Ishikawa (cell line): Measurements from ENCODE around the gene PDYN.

Experiments
- CEBPB ChIP-seq: IDR thresholded peaks from 2 replicates; pipeline ENCODE4 v1.6.1; 2012
- CREB1 ChIP-seq: IDR thresholded peaks from 2 replicates; pipeline ENCODE4 v1.6.1; 2012; ENCODE audit warnings: low read depth
- EGR1 ChIP-seq: IDR thresholded peaks from 2 replicates; pipeline ENCODE4 v1.6.1; 2012
- EP300 ChIP-seq: IDR thresholded peaks from 2 replicates; pipeline ENCODE4 v1.6.1; 2012; ENCODE audit warnings: borderline replicate concordance
- FOXM1 ChIP-seq: IDR thresholded peaks from 2 replicates; pipeline ENCODE4 v1.6.1; 2012; ENCODE audit warnings: low read depth, borderline replicate concordance
- MAX ChIP-seq: IDR thresholded peaks from 2 replicates; pipeline ENCODE4 v1.6.1; 2012
- NFIC ChIP-seq: IDR thresholded peaks from 2 replicates; pipeline ENCODE4 v1.6.1; 2012
- RAD21 ChIP-seq: IDR thresholded peaks from 2 replicates; pipeline ENCODE4 v1.6.1; 2012; ENCODE audit warnings: low read depth
- REST ChIP-seq: IDR thresholded peaks from 2 replicates; pipeline ENCODE4 v1.6.1; 2012; ENCODE audit warnings: low read depth, mild to moderate bottlenecking
- TAF1 ChIP-seq: IDR thresholded peaks from 2 replicates; pipeline ENCODE4 v1.6.1; 2012; ENCODE audit warnings: low read depth, mild to moderate bottlenecking
- TCF12 ChIP-seq: IDR thresholded peaks from 2 replicates; pipeline ENCODE4 v1.6.1; 2012; ENCODE audit warnings: low read depth
- TEAD4 ChIP-seq: IDR thresholded peaks from 2 replicates; pipeline ENCODE4 v1.6.1; 2012
- USF1 ChIP-seq: IDR thresholded peaks from 2 replicates; pipeline ENCODE4 v1.6.1; 2012
- YY1 ChIP-seq: IDR thresholded peaks from 2 replicates; pipeline ENCODE4 v1.6.1; 2012; ENCODE audit warnings: low read depth
- ZBTB7A ChIP-seq: IDR thresholded peaks from 2 replicates; pipeline ENCODE4 v1.6.1; 2012; ENCODE audit warnings: low read depth

The PDYN gene

GRCh38 chr20:2001119-2001518 lies 7.3 kb upstream of the PDYN start:
- TF ChIP-seq TCF12 (no peak), MAX (no peak), RAD21 (no peak)

- no peak for TF ChIP-seq REST
Measured at GRCh38 chr20:2000285-2000684, 6.4 kb upstream of the PDYN start.

- no peak for TF ChIP-seq RAD21
- no peak for TF ChIP-seq REST
- no peak for TF ChIP-seq EGR1
- TF ChIP-seq CEBPB = no peak
- no peak for TF ChIP-seq EP300
- TF ChIP-seq YY1 = no peak
- no peak for TF ChIP-seq FOXM1
- no peak for TF ChIP-seq ZBTB7A
Measured at GRCh38 chr20:1998715-1999114, 4.9 kb upstream of the PDYN start.

GRCh38 chr20:1998193-1998520 lies 4.3 kb upstream of the PDYN start:
- no peak for TF ChIP-seq YY1
- no peak for TF ChIP-seq TEAD4
- no peak for TF ChIP-seq TAF1
- no peak for TF ChIP-seq CEBPB
- TF ChIP-seq FOXM1 = no peak
- TF ChIP-seq CREB1 = no peak
- TF ChIP-seq RAD21 = no peak
- no peak for TF ChIP-seq MAX
- no peak for TF ChIP-seq TCF12
- TF ChIP-seq REST = no peak
- TF ChIP-seq USF1 = no peak
- TF ChIP-seq EP300 = no peak
- no peak for TF ChIP-seq ZBTB7A
- TF ChIP-seq NFIC = no peak
- TF ChIP-seq EGR1 = no peak

- no peak for TF ChIP-seq FOXM1
Measured at GRCh38 chr20:1997483-1998192, 3.8 kb upstream of the PDYN start.

- TF ChIP-seq CREB1 (no peak), USF1 (no peak), MAX (no peak), FOXM1 (no peak), ZBTB7A (no peak), EGR1 (no peak)
Measured at GRCh38 chr20:1995531-1996310, 1.9 kb upstream of the PDYN start.
